GM12891 (cell line): ENCODE results near the gene ARL5C. TPM values are rescaled to one million over a fixed set of nuclear protein-coding genes. Genes with fewer than 3 reads are reported as not detected.
A peak's percentile ranks its signal among the peaks of the same experiment; 100 is the strongest.

Experiments used
- DNase-seq: peaks from one replicate; pipeline ENCODE4 v3.0.0; 2011; ENCODE audit warnings: low spot score; ENCODE audit not compliant: insufficient read length
- FAIRE-seq: peaks from 2 replicates; lab custom pipeline; 2011; peaks lifted over from hg19 to GRCh38; lab: Jason Lieb, UNC
- PAX5 ChIP-seq: IDR thresholded peaks from 2 replicates; pipeline ENCODE4 v1.6.1; 2011; ENCODE audit warnings: low read length, moderate library complexity, mild to moderate bottlenecking; ENCODE audit not compliant: insufficient read depth, severe bottlenecking
- POLR2A ChIP-seq: IDR thresholded peaks from 2 replicates; pipeline ENCODE4 v1.6.1; 2011; ENCODE audit warnings: low read depth, low read length, control low read depth
- POLR2AphosphoS5 ChIP-seq: IDR thresholded peaks from 2 replicates; pipeline ENCODE4 v1.6.1; 2011; ENCODE audit warnings: low read depth, low read length, control low read depth
- POU2F2 ChIP-seq: IDR thresholded peaks from 2 replicates; pipeline ENCODE4 v1.6.1; 2011; ENCODE audit warnings: low read depth, mild to moderate bottlenecking, control low read depth, low read length, moderate library complexity
- SPI1 ChIP-seq: IDR thresholded peaks from 2 replicates; pipeline ENCODE4 v1.6.1; 2011; ENCODE audit warnings: low read depth, low read length, control low read depth
- TAF1 ChIP-seq: IDR thresholded peaks from 2 replicates; pipeline ENCODE4 v1.6.1; 2011; ENCODE audit warnings: low read depth, low read length, control low read depth
- polyA plus RNA-seq: library from polyadenylated mRNA; unstranded; fragments of >200 nt; gene quantifications from one replicate; pipeline ENCODE4 v1.2.1, GENCODE V29; 2012; ENCODE audit warnings: low read depth, missing spikeins, inconsistent platforms; ENCODE audit not compliant: missing spikeins

The ARL5C gene, protein sequence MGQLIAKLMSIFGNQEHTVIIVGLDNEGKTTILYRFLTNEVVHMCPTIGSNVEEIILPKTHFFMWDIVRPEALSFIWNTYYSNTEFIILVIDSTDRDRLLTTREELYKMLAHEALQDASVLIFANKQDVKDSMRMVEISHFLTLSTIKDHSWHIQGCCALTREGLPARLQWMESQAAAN
- polyA plus RNA-seq = not detected

DNA sequence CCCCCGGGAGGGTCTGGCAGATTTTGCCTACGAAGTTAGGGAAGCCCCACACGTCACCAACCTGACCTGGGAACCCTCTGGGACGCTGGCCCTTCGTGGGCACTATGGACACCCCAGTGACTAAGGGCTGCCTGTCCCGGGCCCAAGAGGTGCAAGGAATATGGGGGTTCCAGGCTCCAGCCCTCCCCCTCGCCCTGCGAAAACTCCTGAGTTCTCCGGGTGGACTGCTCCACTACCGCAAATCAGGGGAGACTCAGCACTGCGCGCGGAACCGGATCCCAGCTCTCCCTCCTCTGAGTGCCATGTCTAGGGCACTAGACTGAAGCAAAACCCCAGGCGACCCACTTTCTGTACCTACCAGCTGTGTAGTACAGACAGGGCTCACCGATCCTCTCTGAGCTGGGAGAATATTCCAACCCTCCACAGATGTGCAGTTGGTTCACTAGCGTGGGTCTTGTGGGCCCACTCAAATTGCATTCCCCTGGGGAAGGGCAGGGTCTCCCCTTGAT lies at the start of gene ARL5C:
Gene ARL5C (minus strand): TSS at position 321 of the 509 bp plus-strand sequence. CDS start 401 bp downstream, outside the sequence.
- FAIRE-seq (no peak), DNase-seq (no peak)
- TF ChIP-seq TAF1 (no peak), SPI1 (no peak), PAX5 (no peak), POLR2A (no peak), POLR2AphosphoS5 (no peak), POU2F2 (no peak)

DNA sequence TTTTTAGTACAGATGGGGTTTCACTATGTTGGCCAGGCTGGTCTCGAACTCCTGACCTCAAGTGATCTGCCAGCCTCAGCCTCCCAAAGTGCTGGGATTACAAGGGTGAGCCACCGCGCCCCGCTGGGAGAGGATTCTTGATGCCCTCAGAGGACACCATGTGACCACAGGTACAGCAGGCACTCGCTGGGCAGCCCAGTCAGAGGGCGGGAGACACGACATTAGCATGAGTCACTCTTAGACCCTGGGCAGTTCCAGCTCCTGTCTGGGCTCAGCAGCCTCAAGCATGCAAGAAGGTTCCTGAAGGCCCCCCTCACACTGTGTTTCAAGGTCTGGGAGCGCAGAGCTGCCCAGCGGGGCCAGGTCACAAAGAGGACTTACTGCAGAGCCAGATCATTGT lies 47.9 kb upstream of the ARL5C start:
- TF ChIP-seq PAX5 (no peak), TAF1 (no peak), POLR2A (no peak), SPI1 (no peak), POLR2AphosphoS5 (no peak), POU2F2 (no peak)
- FAIRE-seq = no peak

DNA sequence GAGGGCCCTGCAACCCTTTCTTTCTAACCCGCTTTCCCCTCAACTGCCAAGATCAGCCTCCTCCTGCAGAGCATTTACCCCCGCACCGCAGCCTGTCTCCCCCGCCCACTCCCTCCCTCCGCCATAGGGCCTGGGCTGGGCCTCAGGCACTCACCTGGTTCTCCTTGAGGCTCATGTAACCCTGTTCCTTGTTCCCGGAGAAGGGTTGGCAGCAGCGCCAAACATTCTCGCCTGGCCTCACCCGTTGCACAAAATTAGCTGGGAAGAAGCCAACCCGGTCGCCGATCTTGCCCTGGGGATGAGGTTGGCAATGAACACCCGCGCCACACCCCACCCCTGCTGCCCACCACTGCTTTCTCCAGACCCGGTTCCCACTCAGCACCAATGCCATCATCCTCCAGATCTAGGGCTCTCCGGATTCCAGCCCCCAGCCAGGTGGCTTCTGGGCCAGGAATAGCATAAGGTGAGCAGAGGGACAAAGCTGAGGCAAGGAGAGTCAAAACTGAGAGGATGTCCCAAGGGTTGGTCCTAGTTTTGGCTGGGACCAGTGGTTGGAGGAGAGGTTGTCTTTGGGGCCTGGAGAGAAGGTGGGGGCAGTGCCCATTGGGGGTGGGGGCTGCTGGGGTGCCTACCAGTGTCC lies 47.0 kb upstream of the ARL5C start:
- TF ChIP-seq TAF1 (no peak), POU2F2 (no peak), POLR2A (no peak), SPI1 (no peak), PAX5 (no peak), POLR2AphosphoS5 (no peak)
- FAIRE-seq (no peak), DNase-seq (no peak)

More for the DNA sequence above, 47.9 kb upstream of the ARL5C start:
- DNase-seq = no peak

DNA sequence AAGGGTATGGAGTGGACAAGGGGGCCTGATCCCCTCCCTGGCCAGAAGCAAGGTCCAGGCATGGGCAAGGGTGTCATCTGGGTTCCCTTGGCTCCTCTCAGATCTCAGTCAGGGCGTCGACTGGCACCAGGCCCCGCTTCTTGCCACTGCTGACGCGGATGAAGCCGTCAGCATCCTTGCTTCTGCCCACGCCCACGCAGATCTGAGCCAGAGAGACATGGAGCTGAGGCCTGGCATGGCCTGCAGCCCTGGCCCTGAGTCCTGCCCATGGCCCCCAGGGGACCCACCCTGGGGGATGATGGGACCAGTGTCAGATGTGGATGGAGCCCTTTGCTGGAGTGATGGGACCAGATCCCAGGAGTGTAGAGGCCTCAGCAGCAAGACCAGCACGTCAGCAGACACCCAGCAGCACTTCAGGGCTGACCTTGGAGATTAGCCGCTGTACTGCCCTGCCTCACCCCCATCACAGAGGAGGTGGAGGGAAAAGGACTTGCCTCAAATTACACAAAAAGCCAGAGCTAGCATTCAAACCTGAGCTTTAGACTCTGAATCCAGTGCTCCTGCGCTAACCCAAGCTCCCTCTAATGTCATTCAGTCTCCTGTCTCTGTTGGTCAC lies 46.3 kb upstream of the ARL5C start:
- no peak for DNase-seq
- no peak for FAIRE-seq
- TF ChIP-seq POLR2AphosphoS5 = no peak
- no peak for TF ChIP-seq PAX5
- no peak for TF ChIP-seq POLR2A
- TF ChIP-seq SPI1 = no peak
- TF ChIP-seq POU2F2 = no peak
- TF ChIP-seq TAF1 = no peak

DNA sequence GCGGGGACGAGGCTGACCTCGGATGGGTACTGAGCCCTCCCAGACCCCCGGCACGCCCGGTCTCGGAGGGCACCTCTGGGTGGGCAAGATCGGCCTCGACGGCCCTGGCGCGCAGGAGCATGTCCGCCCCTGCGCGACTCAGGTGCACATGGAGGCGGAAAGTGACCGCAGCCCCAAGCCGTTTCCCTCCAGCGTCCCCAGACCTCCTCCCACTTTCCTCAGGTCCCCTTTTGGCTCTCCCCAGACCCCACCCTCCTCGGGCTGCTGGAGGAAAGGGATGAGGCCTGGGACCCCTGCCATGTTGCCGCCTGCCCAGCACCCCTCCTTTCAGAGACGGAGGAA lies 44.1 kb upstream of the ARL5C start:
- TF ChIP-seq POLR2AphosphoS5 (no peak), TAF1 (no peak), SPI1 (no peak), POU2F2 (no peak), PAX5 (no peak), POLR2A (no peak)
- no peak for FAIRE-seq
- DNase-seq = no peak

DNA sequence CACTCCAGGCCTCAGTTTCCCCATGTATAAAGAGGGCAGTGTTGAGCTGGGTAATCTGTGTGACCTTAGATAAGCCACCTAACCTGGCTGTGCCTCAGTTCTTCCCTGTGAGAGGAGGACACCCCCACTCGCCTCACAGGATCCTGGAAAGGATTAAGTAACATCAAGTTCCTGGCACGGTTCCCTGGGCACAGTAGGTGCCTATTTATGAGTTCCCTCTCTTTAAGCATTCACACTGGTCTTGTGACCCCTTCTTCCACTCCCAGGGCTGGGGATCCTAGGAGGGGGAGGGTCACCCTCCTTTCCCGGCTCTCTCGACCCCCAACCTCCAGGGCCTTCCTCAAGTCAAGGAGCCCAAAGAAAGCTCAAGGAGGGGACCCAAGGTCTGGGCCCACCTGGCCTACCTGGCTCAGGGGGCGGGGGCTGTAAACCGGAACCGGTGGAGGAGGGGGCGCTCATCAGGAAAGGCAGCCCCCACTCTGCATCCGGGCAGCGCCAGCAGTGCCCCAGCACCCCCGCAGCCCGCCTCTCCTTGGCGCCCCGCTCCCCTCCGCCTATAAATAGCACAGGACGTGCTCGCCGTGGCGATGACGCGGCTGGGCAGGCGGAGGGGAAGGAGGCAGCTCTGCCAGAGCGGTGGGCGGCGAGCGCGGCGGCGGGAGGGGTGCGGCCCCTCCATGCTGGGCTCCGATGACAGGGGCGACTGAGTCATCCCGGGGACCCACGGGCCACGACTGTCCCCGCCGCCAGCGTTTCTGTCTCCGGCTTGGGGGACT lies 43.5 kb upstream of the ARL5C start:
- no peak for FAIRE-seq
- TF ChIP-seq SPI1 (no peak), POLR2A (no peak), POLR2AphosphoS5 (no peak), POU2F2 (no peak), PAX5 (no peak), TAF1 (no peak)
- DNase-seq = no peak

DNA sequence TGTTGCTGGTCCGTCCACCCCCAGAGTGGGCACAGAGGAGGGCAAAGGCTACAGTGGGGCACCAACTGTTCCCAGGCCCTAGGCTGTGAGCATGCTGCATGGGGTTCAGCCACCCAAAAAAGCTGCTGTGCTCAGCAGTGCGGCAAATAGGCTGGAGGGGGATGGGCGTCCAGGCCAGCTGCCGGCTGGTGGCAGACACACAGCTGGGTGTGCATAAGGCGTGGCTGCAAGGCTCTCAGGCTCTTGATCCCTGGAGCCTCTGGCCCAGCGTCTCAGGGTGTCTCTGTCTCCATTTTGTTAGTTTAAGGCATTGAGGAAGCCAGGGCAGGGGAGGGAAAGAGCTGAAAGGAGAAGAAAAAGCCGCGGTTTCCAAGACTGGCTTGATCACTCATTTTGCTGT lies 42.9 kb upstream of the ARL5C start:
- TF ChIP-seq PAX5 = peak; percentile 91
- no peak for TF ChIP-seq TAF1
- DNase-seq (peak; percentile 81), FAIRE-seq (peak; percentile 99)

DNA sequence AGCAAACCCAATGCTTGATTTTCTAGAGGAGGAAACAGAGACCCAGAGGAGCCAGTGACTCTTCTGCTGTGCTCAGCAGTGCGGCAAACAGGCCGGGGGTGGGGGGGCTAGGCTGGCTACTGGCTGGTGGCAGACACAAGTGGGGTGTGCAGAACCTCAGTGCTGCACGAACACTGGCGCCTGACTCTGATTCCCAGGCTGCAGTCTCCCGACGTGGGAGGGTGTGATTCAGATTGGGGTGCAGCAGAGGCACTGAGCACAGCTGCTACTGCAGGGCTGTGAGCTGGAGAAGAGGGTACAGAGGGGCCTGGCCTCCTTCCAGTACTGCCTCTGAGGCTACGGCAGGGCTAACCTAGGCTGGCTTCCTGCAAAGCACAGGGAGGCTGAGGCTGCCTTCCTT lies 42.2 kb upstream of the ARL5C start:
- TF ChIP-seq POU2F2 (no peak), TAF1 (no peak), POLR2AphosphoS5 (no peak), POLR2A (no peak), SPI1 (no peak)
- FAIRE-seq = peak; percentile 82
- no peak for DNase-seq

DNA sequence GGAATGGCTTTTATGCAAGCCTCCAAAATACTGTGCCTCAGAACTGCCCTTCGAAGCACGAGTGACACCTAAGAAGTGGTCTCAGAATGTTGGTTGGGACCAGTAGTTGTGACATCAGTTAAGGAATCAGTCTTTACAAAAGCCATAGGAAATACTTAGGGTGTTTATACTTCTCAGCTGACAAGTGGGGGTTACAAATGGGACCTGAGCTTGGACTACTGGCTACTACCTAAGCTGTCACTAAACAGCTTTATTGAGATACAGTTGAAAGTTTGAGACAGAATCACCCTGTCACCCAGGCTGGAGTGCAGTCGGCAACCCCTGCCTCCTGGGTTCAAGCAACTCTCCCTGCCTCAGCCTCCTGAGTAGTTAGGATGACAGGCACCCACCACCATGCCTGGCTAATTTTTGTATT lies 39.2 kb upstream of the ARL5C start:
- DNase-seq (no peak), FAIRE-seq (no peak)
- TF ChIP-seq SPI1 (no peak), POU2F2 (no peak), PAX5 (no peak), POLR2A (no peak; the same call in 1 of the 2 replicates), POLR2AphosphoS5 (peak; percentile 41; the same call in 1 of the 2 replicates)
